ENCODE measurements around the gene AURKAIP1. TPM values are rescaled to one million over a fixed set of nuclear protein-coding genes. Genes with fewer than 3 reads are reported as not detected.

AURKAIP1 gene
- total and polyA plus RNA-seq, 2 of the 13 experiments (the other 11 are each of a cell fraction or from before 2014, with no cell fraction given), result 69.5 to 175 TPM

DNA sequence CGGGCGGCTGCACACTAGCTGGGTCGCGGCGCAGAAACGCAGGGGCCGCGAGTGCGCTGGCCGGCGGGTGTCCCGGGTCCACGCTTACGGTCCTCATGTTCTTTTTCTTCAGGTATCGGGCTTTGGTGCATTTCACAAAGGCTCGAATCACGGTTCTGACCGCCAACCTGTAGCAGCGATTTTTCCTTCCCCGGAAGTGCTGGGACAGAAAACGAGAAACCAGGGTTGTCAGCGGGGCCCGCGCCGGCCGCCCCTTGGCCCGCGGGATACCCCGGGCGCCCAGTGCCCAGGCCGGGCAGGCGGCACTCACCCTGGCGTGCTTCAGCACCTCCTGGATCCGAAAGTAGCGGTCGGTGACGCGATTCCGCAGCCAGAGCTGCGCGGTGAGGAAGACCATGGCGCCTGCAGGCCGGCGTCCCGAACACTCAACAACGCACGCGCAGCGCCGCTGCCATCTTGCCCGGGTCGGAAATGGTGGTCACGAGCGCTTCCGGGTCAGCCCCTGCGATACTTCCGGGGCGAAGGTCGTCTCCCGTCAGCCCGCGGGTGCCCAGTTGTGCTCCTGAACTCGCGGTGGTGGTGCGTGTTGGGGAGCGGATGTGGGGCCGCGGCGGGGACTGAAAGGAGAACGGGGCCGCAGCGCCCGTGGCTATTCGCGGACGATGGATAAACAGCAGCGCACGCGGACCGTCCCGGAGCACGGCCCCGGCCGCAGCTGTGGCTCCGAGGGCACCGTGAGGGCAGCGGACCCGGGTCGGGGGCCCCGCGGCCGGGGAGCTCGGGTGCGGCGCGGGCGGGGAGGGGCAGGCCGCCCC is 32.0 kb upstream of the AURKAIP1 start, which contains the start of gene MRPL20 (continued):
- no peak; the same call in 1 of the 2 replicates for TF ChIP-seq ZNF749 (CRISPR knock-in tag; IDR thresholded peaks at IDR 0.05; ENCODE audit: borderline replicate concordance)
- peak; percentile 53; the same call in 1 of the 2 replicates for TF ChIP-seq THAP7 (CRISPR knock-in tag; IDR thresholded peaks at IDR 0.05)
- peak; percentile 86; the same call in 1 of the 2 replicates for TF ChIP-seq AKAP8 (CRISPR knock-in tag; IDR thresholded peaks at IDR 0.05)
- no peak for TF ChIP-seq DPF2 (CRISPR knock-in tag; IDR thresholded peaks at IDR 0.05; ENCODE audit: borderline replicate concordance, low read depth)
- TF ChIP-seq SMARCC2 (IDR thresholded peaks at IDR 0.05), result no peak
- no peak for TF ChIP-seq ZNF24 (IDR thresholded peaks at IDR 0.05)
- TF ChIP-seq MYC (CRISPR knock-in tag; IDR thresholded peaks at IDR 0.05; ENCODE audit: borderline replicate concordance), result peak; percentile 97
- peak in 1 of 2 experiments; percentile 40; a peak in 1 of 4 replicates for TF ChIP-seq EP300 (IDR thresholded peaks at IDR 0.05; ENCODE audit: low read depth in 2 of 2, low read length in 2 of 2)
- TF ChIP-seq EP300 (CRISPR knock-in tag; IDR thresholded peaks at IDR 0.05; ENCODE audit: borderline replicate concordance), result 0 out of 2 replicates have a peak, but pooled peaks have one; percentile 27
- TF ChIP-seq ZBTB3 (CRISPR knock-in tag; IDR thresholded peaks at IDR 0.05; ENCODE audit: borderline replicate concordance, low read depth), result peak; percentile 84; the same call in 1 of the 2 replicates
- TF ChIP-seq NFRKB (IDR thresholded peaks at IDR 0.05), result no peak
- TF ChIP-seq KDM1A (CRISPR knock-in tag; IDR thresholded peaks at IDR 0.05), result 0 out of 2 replicates have a peak, but pooled peaks have one; percentile 9
- TF ChIP-seq ZNF607 (CRISPR knock-in tag; IDR thresholded peaks at IDR 0.05; ENCODE audit: borderline replicate concordance), result 0 out of 2 replicates have a peak, but pooled peaks have one; percentile 56
- TF ChIP-seq ZNF691 (CRISPR knock-in tag; IDR thresholded peaks at IDR 0.05; ENCODE audit: borderline replicate concordance, low read depth), result peak; percentile 74; the same call in 1 of the 2 replicates
- no peak for TF ChIP-seq CREB3 (CRISPR knock-in tag; IDR thresholded peaks at IDR 0.05)
- TF ChIP-seq KLF6 (CRISPR knock-in tag; IDR thresholded peaks at IDR 0.05), result peak; percentile 83; the same call in 1 of the 2 replicates
- no peak for TF ChIP-seq ZNF251 (CRISPR knock-in tag; IDR thresholded peaks at IDR 0.05)
- TF ChIP-seq, protein P1, sequence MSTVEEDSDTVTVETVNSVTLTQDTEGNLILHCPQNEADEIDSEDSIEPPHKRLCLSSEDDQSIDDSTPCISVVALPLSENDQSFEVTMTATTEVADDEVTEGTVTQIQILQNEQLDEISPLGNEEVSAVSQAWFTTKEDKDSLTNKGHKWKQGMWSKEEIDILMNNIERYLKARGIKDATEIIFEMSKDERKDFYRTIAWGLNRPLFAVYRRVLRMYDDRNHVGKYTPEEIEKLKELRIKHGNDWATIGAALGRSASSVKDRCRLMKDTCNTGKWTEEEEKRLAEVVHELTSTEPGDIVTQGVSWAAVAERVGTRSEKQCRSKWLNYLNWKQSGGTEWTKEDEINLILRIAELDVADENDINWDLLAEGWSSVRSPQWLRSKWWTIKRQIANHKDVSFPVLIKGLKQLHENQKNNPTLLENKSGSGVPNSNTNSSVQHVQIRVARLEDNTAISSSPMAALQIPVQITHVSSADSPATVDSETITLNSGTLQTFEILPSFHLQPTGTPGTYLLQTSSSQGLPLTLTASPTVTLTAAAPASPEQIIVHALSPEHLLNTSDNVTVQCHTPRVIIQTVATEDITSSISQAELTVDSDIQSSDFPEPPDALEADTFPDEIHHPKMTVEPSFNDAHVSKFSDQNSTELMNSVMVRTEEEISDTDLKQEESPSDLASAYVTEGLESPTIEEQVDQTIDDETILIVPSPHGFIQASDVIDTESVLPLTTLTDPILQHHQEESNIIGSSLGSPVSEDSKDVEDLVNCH (CRISPR knock-in tag; IDR thresholded peaks at IDR 0.05), result no peak
- peak; percentile 65 for TF ChIP-seq HNRNPLL (IDR thresholded peaks at IDR 0.05; ENCODE audit: low read depth, low read length, poor library complexity, severe bottlenecking)
- TF ChIP-seq ZNF12 (CRISPR knock-in tag; IDR thresholded peaks at IDR 0.05), result peak; percentile 78
- TF ChIP-seq TSC22D2 (CRISPR knock-in tag; IDR thresholded peaks at IDR 0.05; ENCODE audit: borderline replicate concordance), result peak; percentile 74; the same call in 1 of the 2 replicates
- TF ChIP-seq ISX (CRISPR knock-in tag; conservative IDR thresholded peaks at IDR 0.05), result peak; percentile 37
- peak; percentile 96 for TF ChIP-seq ZNF143 (CRISPR knock-in tag; IDR thresholded peaks at IDR 0.05)
- TF ChIP-seq RORA (CRISPR knock-in tag; IDR thresholded peaks at IDR 0.05), result no peak
